Effector memory CD8-positive, alpha-beta T cell (primary cell): Measurements from ENCODE around the gene TBCCD1.
"Not testable (repeated sequence)": the region's sequence is repeated elsewhere in the genome, so short reads cannot be mapped to it uniquely, and the experiment has no call there.

Source experiments
- ATAC-seq: fragments of 150-1000 bp; cut with Tn5 transposase; replicated peaks from 2 replicates; pipeline ENCODE4 v1.10.0; 2021; ENCODE audit warnings: mild to moderate bottlenecking, moderate library complexity
- DNase-seq, 3 experiments: peaks; one replicate each; pipeline ENCODE4 v3.0.0; 2021
- H3K27ac Mint-ChIP-seq, 2 donors: one replicate each; pipeline ENCODE4 v1.8.0; 2022; ENCODE audit warnings: mild to moderate bottlenecking in 2 of 2, mixed read lengths in 2 of 2, moderate library complexity in 2 of 2
- H3K27me3 Mint-ChIP-seq, 2 donors: one replicate each; pipeline ENCODE4 v1.8.0; 2022; ENCODE audit warnings: mixed read lengths in 2 of 2
- H3K36me3 Mint-ChIP-seq: one replicate; pipeline ENCODE4 v1.8.0; 2022; ENCODE audit warnings: mild to moderate bottlenecking, moderate library complexity, mixed read lengths; ENCODE audit not compliant: insufficient read depth
- H3K4me1 Mint-ChIP-seq, 2 donors: one replicate each; pipeline ENCODE4 v1.8.0; 2022; ENCODE audit warnings: low read depth in 2 of 2, mixed read lengths in 2 of 2
- H3K4me3 Mint-ChIP-seq, 2 donors: one replicate each; pipeline ENCODE4 v1.8.0; 2022; ENCODE audit warnings: mild to moderate bottlenecking in 2 of 2, mixed read lengths in 2 of 2, moderate library complexity in 2 of 2
- H3K9me3 Mint-ChIP-seq, 2 donors: one replicate each; pipeline ENCODE4 v1.8.0; 2022; ENCODE audit warnings: mixed read lengths in 2 of 2

TBCCD1 gene

GRCh38 chr3:186589856-186590579, 22.9 kb upstream of the TBCCD1 start:
- no peaks in the 10 kb centered on the region for H3K9me3 Mint-ChIP-seq
- DNase-seq (no peak), ATAC-seq (peak; percentile 81)
- peaks cover 15% of the 10 kb centered on the region for H3K36me3 Mint-ChIP-seq
- H3K27me3 Mint-ChIP-seq: no peaks in the 10 kb centered on the region
- peak overlapping the region in 1 of 2 donors; percentile 19 for H3K4me3 Mint-ChIP-seq
- H3K4me1 Mint-ChIP-seq: peaks cover 0 to 8% of the 10 kb centered on the region in 2 donors
- no peak overlapping the region for H3K27ac Mint-ChIP-seq

- peaks cover 22% of the 10 kb centered on the region for H3K36me3 Mint-ChIP-seq
- H3K4me3 Mint-ChIP-seq: no peak overlapping the region
- H3K27me3 Mint-ChIP-seq: no peaks in the 10 kb centered on the region
- no peak for DNase-seq
- H3K4me1 Mint-ChIP-seq: peaks cover 0 to 8% of the 10 kb centered on the region in 2 donors
- H3K27ac Mint-ChIP-seq: no peak overlapping the region
- no peaks in the 10 kb centered on the region for H3K9me3 Mint-ChIP-seq
- ATAC-seq: no peak
These were observed 22.0 kb upstream of the TBCCD1 start for GRCh38 chr3:186589121-186589520.

- ATAC-seq (no peak), DNase-seq (no peak)
- Mint-ChIP-seq H3K27me3 (no peaks in the 10 kb centered on the region), H3K4me1 (peaks cover 0 to 8% of the 10 kb centered on the region in 2 donors), H3K27ac (no peak overlapping the region), H3K4me3 (no peak overlapping the region), H3K36me3 (peaks cover 27% of the 10 kb centered on the region), H3K9me3 (no peaks in the 10 kb centered on the region)
These were observed 21.5 kb upstream of the TBCCD1 start for GRCh38 chr3:186588632-186589031.

DNA sequence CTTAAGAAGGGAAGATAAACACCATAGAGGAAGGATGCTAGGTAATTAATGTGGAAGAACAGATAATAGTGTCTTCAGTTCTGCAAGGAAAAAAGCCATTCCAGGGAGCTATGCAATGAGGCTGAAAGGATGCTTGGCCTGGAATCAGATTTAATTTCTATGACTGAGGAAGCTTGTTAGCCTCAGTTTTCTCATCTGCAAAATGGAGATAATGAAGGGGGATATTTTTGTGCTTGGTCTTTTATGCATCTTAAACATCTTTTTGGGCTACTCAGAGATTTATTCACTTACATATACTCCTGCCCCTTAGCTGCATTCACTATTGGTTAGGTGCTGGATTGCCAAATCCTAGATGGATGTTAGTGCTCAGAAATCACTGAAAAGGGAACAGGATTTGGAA, 20.0 kb upstream of the TBCCD1 start:
- peaks cover 41% of the 10 kb centered on the region for H3K36me3 Mint-ChIP-seq
- no peak overlapping the region for H3K27ac Mint-ChIP-seq
- no peak overlapping the region for H3K4me3 Mint-ChIP-seq
- H3K27me3 Mint-ChIP-seq: no peaks in the 10 kb centered on the region
- H3K9me3 Mint-ChIP-seq: no peaks in the 10 kb centered on the region
- H3K4me1 Mint-ChIP-seq: peaks cover 0 to 8% of the 10 kb centered on the region in 2 donors
- no peak for ATAC-seq
- no peak for DNase-seq

DNA sequence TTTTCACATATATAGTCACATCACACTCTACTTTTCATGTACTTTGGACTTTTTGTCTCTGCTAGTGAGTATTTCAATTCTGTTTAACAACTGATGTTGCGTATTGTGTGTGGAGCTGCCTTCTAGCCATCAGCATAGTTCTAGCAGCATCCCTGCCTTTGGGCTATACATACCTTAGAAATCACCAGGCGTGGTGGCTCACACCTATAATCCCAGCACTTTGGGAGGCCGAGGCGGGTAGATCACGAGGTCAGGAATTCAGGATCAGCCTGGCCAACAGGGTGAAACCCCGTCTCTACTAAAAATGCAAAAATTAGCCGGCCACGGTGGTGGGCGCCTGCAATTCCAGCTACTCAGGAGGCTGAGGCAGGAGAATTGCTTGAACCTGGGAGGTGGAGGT, 19.1 kb upstream of the TBCCD1 start:
- H3K9me3 Mint-ChIP-seq, H3K27me3 Mint-ChIP-seq, H3K4me3 Mint-ChIP-seq, H3K27ac Mint-ChIP-seq, ATAC-seq, H3K4me1 Mint-ChIP-seq, DNase-seq: not testable (repeated sequence)
- peaks cover 50% of the 10 kb centered on the region for H3K36me3 Mint-ChIP-seq

GRCh38 chr3:186583831-186584230, 16.7 kb upstream of the TBCCD1 start:
- no peak overlapping the region for H3K4me3 Mint-ChIP-seq
- no peak for ATAC-seq
- H3K27ac Mint-ChIP-seq: no peak overlapping the region
- peaks cover 2 to 7% of the 10 kb centered on the region in 2 donors for H3K4me1 Mint-ChIP-seq
- H3K36me3 Mint-ChIP-seq: peaks cover 73% of the 10 kb centered on the region
- no peak for DNase-seq
- no peaks in the 10 kb centered on the region for H3K27me3 Mint-ChIP-seq
- no peaks in the 10 kb centered on the region for H3K9me3 Mint-ChIP-seq

GRCh38 chr3:186582541-186582940, 15.4 kb upstream of the TBCCD1 start:
- Mint-ChIP-seq H3K9me3 (no peaks in the 10 kb centered on the region), H3K27me3 (no peaks in the 10 kb centered on the region), H3K36me3 (peaks cover 86% of the 10 kb centered on the region), H3K27ac (no peak overlapping the region), H3K4me1 (peaks cover 2 to 7% of the 10 kb centered on the region in 2 donors), H3K4me3 (no peak overlapping the region)
- ATAC-seq (no peak), DNase-seq (no peak)

DNA sequence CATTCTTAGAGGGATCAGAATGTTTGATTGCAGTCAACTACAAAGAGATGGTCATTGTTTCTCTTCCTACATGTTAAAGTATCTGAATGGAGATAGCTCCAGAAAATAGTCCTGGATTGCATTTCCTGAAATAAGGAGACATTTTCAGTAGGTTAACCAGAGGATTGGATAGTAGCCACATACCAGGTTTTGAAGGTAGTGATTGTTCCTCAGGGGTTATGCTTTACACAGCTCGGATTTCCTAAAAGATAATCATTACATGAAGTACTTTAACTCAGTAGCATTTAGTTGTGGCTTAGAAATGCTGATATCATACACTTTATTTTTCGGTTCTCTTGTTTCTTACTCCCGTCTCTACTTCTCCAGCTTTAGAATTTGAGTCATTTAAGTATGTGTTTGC, 13.6 kb upstream of the TBCCD1 start:
- Mint-ChIP-seq H3K27ac (no peak overlapping the region), H3K4me1 (peaks cover 2 to 7% of the 10 kb centered on the region in 2 donors), H3K27me3 (no peaks in the 10 kb centered on the region), H3K36me3 (peaks cover 95% of the 10 kb centered on the region), H3K4me3 (no peak overlapping the region), H3K9me3 (no peaks in the 10 kb centered on the region)
- DNase-seq (no peak), ATAC-seq (no peak)

- peaks cover 5 to 17% of the 10 kb centered on the region in 2 donors for H3K4me1 Mint-ChIP-seq
- H3K4me3 Mint-ChIP-seq: no peak overlapping the region
- no peaks in the 10 kb centered on the region for H3K27me3 Mint-ChIP-seq
- DNase-seq: no peak
- no peaks in the 10 kb centered on the region for H3K9me3 Mint-ChIP-seq
- H3K27ac Mint-ChIP-seq: no peak overlapping the region
- peaks cover 93% of the 10 kb centered on the region for H3K36me3 Mint-ChIP-seq
- no peak for ATAC-seq
These were observed 10.4 kb upstream of the TBCCD1 start for GRCh38 chr3:186577521-186577920.

DNA sequence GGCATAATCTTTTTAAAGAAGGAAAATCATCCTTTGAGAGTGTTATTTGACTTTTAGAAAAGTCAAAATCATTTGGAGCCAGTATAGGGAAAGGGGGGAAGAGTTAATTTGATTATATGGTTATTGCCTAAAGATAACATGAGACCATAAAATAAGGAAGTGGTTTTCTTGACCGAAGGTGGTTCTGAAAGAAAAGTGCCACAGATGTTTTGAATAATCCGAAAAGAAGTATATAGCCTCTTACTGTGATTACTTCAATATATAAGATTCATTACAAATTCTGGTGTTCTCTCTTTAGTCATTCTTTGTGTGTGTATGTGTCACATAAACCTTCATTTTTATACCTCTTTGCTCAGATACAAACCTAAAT, 4.5 kb upstream of the TBCCD1 start:
- no peak for DNase-seq
- Mint-ChIP-seq H3K27me3 (no peaks in the 10 kb centered on the region), H3K36me3 (peaks cover 65% of the 10 kb centered on the region), H3K27ac (peak overlapping the region; percentile 98 to 99), H3K9me3 (no peaks in the 10 kb centered on the region), H3K4me1 (peaks cover 20 to 36% of the 10 kb centered on the region in 2 donors), H3K4me3 (peak overlapping the region; percentile 90 to 96)
- no peak for ATAC-seq

- Mint-ChIP-seq H3K4me3 (peak overlapping the region; percentile 90 to 96), H3K27ac (peak overlapping the region; percentile 98 to 99), H3K4me1 (peaks cover 24 to 41% of the 10 kb centered on the region in 2 donors), H3K9me3 (no peaks in the 10 kb centered on the region), H3K36me3 (peaks cover 64% of the 10 kb centered on the region), H3K27me3 (no peaks in the 10 kb centered on the region)
- no peak for DNase-seq
- no peak for ATAC-seq
These were observed 4.0 kb upstream of the TBCCD1 start for GRCh38 chr3:186570941-186571643.

- peaks cover 57% of the 10 kb centered on the region for H3K36me3 Mint-ChIP-seq
- peaks cover 24 to 42% of the 10 kb centered on the region in 2 donors for H3K4me1 Mint-ChIP-seq
- H3K27ac Mint-ChIP-seq: peak within 1 kb of the TSS; percentile 98 to 99
- H3K4me3 Mint-ChIP-seq: peak within 1 kb of the TSS; percentile 90 to 96
- ATAC-seq (peak; percentile 81), DNase-seq (peak; percentile 95 to 97 (median 95))
- H3K27me3 Mint-ChIP-seq: no peaks in the 10 kb centered on the region
- H3K9me3 Mint-ChIP-seq: no peaks in the 10 kb centered on the region
These were observed 3.2 kb upstream of the TBCCD1 start, which contains the start of gene DNAJB11 for GRCh38 chr3:186570096-186570940. Gene DNAJB11 (plus strand): TSS chr3:186570720. CDS start chr3:186570898, 178 bp downstream.

- H3K4me1 Mint-ChIP-seq: peaks cover 24 to 42% of the 10 kb centered on the region in 2 donors
- DNase-seq (no peak), ATAC-seq (no peak)
- H3K36me3 Mint-ChIP-seq: peaks cover 55% of the 10 kb centered on the region
- peak overlapping the region; percentile 90 to 96 for H3K4me3 Mint-ChIP-seq
- H3K27ac Mint-ChIP-seq: peak overlapping the region; percentile 98 to 99
- H3K9me3 Mint-ChIP-seq: no peaks in the 10 kb centered on the region
- H3K27me3 Mint-ChIP-seq: no peaks in the 10 kb centered on the region
These were observed 2.6 kb upstream of the TBCCD1 start for GRCh38 chr3:186569779-186570095.
